Occipital lobe (tissue), 2 donors: ENCODE data around the gene LRMDA. TPM values are rescaled to one million over a fixed set of nuclear protein-coding genes. Genes with fewer than 3 reads are reported as not detected.

Experiments used
- DNase-seq: peaks from one replicate; lab custom pipeline; 2025; lab: John Stamatoyannopoulos, UW
- total RNA-seq: library from RNA; depleted of rRNA; stranded (reverse); fragments of >200 nt; gene quantifications from one replicate; pipeline ENCODE4 v1.2.3, GENCODE V29; 2014

The LRMDA gene
- total RNA-seq, 1 donor from 2014 or later = 0.62 TPM

- no peak for DNase-seq
Measured at GRCh38 chr10:76242956-76243355, 811.5 kb downstream of the LRMDA start.

DNA sequence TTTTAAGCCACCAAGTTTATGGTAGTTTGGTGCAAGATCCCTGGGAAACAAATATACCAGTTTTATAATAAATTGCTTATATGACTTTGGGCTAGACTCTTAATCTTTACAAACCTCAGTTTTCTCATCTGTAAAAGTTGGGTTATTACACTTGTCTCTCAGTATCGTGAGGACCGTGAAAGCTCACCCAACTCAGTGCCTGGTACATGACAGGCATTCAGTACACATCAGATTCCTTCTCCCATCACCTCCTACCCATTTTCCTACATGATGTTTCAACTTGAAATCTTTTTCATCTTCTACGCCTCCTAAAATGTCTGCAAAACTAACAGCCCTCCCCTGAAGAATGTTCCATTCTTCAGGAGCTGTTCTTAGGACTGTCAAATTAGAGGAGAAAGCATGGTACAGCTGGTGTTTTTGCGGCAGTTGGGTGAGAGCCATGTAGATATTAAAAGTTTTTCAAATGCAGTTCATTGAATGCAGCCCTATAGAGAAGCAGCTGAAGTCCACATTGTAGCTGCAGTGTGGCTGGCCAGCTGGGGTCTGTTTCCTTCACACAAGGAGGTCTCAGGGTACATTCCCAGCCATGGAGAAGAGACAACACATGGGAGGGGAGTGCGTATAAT, 812.8 kb downstream of the LRMDA start:
- DNase-seq = no peak

- DNase-seq = no peak
Measured at GRCh38 chr10:76245951-76246495, 814.6 kb downstream of the LRMDA start.

- DNase-seq = no peak
Measured at GRCh38 chr10:76248649-76249200, 817.3 kb downstream of the LRMDA start.

DNA sequence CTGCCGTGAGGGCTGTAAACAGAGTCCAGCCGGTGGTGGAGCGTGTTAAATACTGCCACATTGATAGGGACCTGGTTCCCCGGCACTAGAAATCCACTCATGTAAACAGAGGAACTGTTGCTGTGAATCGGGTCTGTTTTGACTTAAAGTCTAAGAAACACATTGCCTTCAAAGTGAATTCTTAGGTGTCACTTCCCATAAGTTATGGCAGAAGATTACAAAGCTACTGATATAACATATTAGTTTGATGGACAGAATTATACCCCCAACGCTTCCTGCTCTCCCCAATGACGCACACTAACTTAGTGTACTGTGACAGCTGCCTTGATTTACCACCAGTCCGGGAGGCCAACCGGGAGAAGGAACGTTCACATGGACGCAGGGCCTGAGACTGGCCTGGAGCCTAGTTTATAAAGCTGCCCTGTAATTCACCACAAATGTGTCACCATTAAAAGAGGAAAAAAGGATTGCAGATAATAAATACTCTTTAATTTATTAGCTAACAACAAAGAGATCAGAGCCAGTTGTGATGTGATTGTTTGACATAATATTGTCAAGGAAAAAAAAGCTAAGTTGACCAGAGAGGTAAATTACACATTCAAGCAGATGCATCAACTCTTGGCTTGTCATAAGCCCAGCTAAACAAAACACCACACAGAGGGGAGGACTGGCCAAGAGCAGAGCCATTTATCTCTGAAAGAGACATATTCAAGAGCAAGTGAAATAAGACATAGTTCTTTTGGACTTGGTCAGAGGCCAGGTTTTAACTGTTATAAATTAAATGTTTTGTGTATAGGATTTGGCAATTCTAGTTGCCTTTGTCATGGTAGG, 820.6 kb downstream of the LRMDA start:
- DNase-seq = no peak

- DNase-seq = no peak
Measured at GRCh38 chr10:76252733-76253132, 821.3 kb downstream of the LRMDA start.

DNA sequence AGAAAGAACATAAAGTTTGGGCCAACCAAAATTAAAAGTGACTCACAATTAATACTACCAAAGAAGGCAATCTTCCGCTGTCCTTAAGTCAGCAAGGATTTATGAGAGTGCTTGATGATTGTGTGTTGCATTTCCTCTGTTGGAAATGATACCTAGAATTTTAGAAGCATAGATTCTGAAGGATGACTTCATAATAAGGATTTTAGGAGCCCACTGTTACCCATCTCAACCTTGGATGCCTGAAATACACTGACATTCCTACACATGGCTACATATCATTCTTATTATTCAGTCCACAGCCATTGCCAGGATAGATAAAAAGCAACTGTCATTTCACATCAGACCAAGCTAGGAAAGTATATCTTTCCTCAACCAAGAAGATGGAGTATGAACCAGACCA, 823.8 kb downstream of the LRMDA start:
- DNase-seq = no peak

- DNase-seq = no peak
Measured at GRCh38 chr10:76257816-76258215, 826.4 kb downstream of the LRMDA start.

DNA sequence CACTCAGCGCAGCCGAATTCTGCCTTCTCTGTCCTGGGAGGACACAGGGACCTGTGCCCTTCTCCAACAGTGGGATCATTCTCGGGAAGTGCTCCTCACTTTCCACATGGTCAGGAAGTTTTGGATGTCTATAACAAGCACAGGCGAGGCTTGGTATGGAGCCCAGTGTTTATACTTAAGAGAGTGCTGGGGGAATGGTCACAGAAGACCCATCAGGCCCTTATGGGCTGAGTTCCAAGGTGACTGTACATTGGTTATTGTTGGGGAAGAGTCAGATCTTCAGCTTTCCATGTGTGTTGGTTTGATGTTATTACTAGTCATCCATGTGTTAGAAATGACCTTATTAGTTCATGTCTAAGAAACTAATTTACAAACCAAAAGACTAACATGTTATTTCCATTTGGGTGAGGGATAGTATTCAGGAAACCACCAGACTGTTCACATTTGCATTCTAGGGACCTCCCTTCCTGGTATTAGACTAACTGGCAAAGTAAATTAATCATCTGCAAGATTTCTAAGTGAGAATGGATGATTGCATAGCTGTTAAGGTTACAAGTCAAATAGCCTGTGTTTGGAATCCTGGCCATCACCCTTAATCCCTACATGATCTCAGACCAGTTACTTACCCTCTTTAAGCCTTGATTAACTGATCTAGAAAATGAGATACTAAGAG, 834.2 kb downstream of the LRMDA start:
- no peak for DNase-seq

GRCh38 chr10:76268530-76268929, 837.1 kb downstream of the LRMDA start:
- DNase-seq = no peak

GRCh38 chr10:76268954-76269353, 837.5 kb downstream of the LRMDA start:
- DNase-seq = no peak

DNA sequence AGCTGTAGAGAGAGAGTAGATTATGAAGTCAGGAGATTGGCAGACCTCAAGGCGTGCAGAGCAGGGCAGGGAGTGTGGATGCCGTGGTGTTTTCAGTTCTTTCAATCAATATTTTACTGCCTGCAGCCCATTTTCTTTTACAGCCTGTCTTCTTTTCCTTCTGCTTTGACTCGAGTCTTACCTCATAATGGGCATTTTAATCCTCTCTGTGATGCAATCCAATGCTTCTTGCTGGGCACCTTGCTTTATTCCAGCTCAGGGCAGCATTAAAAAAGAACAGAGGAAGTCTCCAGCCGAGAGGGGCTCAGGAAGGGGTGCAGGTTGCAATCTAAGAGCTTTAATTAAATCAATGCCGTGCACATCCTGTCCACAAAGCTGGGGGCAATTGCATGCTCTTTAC, 839.0 kb downstream of the LRMDA start:
- no peak for DNase-seq

DNA sequence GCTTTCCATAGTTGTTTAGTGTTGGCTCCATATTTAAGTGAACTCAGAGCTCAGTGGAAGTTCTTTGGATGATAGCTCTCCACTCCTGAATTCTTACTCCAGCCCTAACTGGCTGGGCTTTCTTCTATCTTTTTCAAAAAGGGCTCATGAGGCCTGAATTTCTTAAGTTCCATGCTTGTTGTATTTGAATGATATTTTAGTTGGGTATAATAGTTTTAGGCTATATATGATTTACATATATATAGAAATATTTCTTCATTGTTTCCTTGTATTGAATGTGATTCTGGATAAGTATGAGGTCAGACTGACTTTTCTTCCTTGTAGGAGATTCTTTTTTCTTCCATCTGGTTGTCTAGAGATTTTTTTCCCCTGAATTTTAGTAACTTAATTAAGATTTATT, 843.5 kb downstream of the LRMDA start:
- DNase-seq = no peak

DNA sequence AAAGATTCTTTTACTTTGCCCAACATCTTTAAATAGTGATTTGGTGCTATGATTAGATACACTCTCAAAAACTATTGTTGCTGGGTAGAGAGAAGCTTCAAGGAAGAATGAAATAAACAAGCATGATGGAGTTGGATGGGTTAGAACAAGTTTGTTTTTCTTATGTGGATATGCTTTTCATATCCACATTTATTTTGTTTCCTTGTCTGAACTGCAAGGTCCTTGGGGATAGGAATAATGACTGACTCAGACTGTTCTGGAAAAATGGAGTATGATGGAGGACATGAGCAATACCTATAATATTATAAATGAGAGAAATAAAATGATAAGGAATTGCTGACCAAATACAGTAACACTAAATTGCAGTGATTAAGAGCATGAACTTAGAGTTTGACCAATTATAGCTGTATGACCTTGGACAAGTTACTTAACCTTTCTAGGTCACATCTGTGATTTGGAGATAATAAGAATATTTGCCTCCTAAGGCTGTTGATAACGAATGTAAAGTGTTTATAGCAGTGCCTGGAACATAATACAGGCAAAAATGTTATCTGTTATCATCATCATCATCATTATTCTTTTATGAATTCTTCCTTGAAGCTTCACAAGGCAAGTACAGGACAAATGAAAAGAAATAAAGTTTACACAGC, 847.5 kb downstream of the LRMDA start:
- DNase-seq = no peak

- DNase-seq = no peak
Measured at GRCh38 chr10:76281659-76282058, 850.2 kb downstream of the LRMDA start.

DNA sequence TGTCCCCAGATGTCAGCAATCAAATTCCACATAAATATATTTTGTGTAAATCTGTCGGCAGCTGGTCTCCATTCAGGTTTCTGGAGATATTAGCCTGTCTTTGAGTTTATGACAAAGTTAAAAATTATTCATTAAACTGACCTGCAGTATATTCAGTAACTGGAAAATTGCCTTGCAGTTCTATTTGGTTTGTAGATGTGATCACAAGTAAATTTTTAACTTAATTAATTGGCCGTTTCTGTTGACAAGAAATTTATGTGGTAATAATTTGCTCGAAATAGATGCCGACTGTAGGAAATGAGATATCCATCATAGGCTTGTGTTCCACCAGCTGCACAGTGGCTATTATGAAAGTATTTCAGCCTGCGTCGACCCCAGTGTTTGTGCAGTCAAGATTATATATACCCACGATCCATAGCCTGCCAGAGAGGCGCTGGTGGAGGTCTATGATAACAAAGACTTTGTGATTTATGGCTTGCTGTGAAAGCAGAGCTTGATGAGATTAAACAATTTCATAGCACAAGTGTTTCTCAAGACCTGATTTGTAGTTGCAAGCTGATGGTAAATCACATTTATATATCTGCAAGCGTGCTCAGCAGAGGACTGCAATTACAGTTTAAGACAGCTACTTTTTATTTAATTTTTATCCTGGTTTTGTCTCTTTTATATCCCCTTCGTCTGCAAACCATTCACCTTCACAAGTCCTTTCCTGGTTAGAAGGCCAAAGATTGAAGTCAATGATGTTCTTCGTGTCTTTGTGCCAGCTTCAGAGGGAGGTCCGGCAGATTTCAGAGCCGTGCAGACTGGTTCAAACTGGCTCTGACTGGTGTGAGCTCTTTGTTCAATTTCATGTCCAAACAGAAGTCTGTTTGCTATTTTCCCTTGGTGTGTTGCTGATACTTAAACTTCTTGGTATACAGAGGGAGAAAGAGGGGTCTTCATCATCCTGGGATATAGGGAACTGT, 850.9 kb downstream of the LRMDA start:
- no peak for DNase-seq

GRCh38 chr10:76284351-76284750, 852.9 kb downstream of the LRMDA start:
- no peak for DNase-seq

- DNase-seq = no peak
Measured at GRCh38 chr10:76285012-76285411, 853.6 kb downstream of the LRMDA start.

GRCh38 chr10:76285515-76285914, 854.1 kb downstream of the LRMDA start:
- no peak for DNase-seq

DNA sequence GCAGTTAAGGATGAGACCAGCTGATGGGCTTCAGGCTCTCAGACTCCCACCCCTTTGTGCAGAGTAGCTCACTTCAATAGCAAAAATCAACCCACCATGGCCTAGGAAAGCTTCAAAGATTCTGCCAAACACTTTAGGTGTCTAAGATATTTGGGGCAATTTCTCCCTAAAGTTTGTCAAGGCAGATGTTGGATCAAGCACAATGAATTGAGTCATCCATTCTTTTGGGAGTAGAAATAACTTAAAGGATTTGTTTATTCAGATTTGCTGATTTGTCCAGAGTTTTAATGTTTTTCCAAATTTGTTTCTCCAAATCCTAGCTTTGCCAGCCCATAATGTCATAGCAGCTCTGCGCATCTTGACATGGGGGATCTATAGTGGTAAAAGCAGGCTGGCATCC, 855.1 kb downstream of the LRMDA start:
- DNase-seq = no peak
